ENCODE measurements around the gene INPP5K. TPM values are rescaled to one million over a fixed set of nuclear protein-coding genes. Genes with fewer than 3 reads are reported as not detected.
A peak's percentile ranks its signal among the peaks of the same experiment; 100 is the strongest.

INPP5K gene
- polyA plus RNA-seq, 12 donors, result 20.2 to 32.7 (median 25.2) TPM; not detected in 1

GRCh38 chr17:1487939-1488825 lies 28.2 kb downstream of the INPP5K start:
- DNase-seq, result peak; percentile 87

DNA sequence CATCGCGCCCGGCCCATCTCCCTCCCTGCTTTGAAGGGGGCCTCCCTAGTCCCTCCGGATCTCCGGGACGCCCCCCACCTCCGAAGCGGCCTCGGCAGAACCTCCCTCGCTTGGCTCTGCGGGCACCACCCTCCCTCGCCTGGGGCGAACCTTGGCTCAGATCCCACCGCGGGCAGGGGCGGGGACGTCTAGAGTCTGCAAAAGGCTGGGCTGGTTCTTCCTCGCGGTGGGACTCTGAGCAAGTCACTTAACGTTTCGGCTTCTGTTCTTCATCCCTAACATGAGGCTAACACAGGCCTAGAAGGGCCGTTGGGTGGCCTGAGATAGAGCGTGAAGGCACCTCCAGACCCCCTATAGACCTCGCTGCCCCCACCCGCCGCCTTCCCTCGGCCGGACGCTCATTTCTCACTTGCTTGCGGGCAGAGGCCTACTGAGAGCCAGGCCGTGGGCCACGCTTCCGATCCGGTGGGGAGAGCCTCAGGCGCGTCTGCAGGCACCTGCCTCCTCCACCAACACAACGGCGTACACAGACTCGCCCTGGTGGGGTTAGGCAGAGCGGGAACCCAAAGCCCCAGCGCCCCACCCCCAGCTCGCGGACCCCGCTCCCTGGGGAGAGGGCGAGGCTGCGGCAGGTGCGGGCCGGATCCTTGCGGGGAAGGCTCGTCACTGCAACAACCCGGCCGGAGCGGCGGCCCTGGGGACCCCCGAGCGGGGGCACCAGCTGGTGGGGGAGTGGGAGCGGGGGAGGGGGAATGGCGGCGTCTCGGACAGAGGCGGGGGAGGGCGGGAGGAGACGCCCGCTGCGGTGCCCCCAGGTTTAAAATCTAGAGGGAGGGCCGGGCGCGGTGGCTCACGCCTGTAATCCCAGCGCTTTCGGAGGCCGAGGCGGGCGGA lies 29.4 kb downstream of the INPP5K start:
- DNase-seq, result no peak

DNA sequence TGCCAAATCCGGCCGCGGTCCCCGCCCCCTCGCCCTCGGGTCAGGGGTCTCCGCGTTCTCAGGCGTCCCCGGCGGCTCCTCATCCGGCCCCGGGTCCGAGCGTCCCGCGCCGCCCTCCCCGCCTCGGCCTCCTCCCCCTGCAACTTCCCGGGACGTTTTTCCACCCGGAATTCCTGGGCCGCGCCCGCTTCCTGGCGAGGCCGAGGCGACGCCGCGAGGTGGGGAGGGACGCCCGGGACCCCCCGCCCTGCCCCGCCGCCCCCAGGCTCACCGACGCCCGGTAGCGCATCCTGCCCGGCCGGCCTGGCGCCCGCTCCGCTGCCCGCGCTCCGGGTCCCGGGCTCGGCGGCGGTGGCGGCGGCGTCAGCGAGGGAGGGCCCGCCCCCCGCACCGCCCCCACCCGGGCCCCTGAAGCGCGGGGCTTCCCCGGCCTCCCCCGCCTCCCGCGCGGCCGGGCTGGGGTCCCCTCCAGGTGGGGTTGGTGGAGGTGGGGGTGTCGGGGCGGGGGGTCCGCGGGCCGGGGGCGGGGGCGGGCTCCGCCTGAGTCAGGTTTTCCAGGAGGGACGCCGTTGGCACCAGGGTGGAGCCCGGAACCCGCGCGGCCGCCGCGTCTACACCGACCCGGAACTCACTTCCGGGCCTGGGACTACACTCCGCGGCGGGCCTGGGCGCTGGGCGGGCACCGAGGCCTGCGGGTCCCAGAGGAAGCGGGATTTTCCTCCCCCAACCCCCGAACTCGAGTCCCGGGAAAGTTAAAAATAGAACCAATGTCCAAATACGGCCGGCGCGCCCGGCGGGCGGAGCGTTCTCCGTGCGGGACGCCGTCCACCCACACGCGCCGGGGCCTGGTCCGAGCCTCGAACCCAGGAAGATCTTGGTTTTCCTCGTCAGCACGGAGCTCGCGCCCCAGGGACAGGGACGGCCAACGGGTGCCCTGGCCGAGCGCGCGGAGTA lies 30.7 kb downstream of the INPP5K start:
- peak; percentile 70 for DNase-seq

DNA sequence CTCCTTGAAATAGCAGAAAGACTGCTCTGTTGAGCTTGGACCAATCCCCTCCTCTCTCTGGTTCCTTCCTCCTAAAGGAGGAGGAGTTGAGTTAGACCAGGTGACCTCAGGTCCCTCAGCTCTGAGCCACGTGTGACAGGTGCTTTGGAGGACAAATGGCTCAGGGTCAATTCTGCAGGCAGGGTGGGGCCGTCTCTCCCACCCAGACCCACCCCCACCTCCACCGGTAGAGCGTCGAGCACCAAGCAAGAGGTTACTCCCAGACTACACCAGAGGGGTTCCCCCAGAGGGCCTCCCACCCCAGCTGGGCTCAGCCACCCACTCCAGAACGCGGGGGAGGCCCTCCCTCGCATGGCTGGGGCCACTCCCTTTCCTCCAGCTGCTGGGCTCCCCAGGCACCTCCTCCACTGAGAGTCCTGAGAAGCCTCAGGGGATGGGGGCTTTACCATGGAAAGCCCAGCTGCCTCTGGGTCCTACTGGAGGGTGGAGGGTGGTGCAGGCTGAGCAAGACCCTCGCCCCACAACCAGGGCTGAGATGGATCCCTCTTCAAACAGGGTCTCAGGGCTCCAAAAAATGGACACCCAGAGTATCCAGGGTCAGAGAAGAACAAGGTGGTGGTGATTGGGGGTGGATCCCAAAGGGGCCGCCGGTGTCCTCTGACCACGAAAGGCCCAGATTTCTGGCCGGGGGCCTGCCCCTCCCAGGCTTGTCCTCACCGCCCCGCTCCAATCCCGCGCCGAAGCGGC lies 31.6 kb downstream of the INPP5K start:
- no peak for DNase-seq

DNA sequence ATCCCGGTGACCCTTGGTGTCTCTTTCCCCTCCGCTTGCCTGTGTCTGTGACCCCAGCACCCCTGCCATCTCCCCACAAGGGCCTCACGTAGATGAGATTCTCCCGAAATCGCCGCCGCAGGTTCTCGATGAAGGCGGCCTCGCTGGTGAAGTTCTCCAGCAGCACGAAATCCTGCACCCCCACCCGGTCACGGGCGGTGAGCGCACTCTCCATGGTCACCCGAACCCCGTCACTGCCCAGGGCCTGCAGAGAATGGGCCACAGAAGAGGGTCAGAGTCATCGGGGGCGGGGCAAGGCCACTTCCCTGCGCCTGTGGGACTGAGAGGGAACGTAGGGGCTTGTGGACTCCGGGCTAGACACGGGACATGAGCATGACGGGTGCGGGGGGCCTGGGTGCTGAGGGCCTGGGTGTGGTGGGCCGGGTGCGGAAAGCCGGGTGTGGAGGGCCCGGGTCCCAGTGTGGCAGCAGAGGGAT lies 32.3 kb downstream of the INPP5K start:
- no peak for DNase-seq

DNA sequence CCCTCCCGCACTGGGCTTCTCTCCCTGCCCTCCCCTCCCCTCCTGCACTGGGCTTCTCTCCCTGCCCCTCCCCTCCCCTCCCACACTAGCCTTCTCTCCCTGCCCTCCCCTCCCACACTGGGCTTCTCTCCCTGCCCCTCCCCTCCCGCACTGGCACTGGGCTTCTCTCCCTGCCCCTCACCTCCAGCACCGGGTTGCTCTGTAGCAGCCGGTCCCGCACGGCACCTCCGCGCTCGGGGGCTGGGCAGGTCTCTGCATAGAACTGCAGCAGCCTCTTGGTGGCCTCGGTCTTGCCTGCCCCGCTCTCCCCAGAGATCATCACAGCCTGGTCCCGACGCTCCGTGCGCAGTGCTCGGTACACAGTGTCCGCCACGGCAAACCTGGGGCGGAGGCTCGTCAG lies 33.7 kb downstream of the INPP5K start:
- DNase-seq, result no peak

DNA sequence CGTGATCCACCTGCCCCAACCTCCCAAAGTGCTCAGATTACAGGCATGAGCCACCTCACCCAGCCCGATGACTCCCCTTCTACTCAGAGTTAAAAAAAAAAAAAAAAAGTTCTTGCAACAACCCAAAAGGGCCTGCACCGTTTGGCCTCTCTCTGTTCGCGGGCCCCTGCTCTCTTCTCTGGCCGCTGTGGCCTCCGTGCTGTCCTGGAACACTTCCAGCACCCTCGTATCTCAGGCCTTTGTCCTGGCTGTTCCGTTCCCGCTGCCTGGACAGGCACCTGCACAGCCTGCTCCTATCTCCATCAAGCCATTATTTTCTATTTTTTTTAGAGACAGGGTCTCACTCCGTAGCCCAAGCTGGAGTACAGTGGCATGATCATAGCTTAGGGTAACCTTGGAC lies 34.7 kb downstream of the INPP5K start:
- DNase-seq, result no peak

DNA sequence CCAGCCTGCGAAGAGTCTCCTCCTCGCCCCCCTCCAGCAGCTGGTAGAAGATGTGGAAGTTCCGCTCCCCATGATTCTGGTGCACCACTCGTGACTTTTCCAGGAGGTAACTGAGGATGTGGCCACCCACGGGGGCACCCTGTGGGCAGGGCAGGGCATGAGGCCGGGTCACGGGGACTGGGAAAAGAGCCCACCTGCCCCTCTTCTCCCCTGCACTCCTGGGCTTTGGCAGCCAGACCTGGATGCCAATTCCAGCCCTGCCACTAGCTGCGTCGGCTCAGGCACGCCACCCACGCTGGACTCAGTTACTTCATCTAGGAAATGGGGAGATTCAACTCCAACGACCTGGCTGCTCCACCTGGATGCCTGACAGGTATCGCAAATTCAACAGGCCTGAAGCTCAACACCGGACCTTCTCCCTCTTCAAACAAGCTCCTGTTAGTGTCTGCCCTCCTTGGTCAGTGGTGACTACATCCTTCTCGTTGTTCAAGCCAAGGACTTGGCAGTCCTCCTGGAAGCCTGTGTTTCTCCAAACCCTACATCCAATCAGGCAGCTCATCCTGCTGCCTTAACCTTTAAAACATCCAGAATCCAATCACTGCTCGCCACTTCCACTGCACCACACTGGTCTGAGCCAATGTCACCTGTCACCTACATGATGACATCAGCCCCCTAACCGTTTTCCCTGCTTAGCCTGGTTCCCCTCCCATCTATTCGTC lies 35.5 kb downstream of the INPP5K start:
- no peak for DNase-seq

GRCh38 chr17:1478418-1478817 lies 38.0 kb downstream of the INPP5K start:
- DNase-seq, result no peak

DNA sequence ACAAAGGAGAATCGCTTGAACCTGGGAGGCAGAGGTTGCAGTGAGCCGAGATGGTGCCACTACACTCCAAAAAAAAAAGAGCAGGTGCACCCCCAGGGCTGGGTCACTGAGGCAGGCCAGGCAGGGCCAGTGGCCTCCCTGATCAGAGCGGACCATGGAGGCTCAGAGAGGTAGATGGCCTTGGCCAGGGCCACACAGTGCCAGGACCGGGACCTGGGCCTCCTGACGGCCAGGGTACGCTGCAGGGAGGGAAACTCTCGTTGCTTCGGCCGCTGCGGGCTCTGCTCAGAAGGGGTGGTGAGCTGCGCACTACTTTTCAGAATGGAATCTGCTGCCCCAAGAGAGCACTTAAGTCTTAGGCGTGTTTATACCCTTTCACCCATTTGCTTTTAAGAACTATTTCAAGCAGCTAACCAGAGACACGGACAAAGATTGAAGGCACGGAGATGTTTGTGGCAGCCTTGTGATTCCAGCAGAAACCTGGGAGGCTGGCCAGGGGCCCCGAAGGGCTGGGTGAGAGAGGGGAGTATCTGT lies 41.0 kb downstream of the INPP5K start:
- no peak for DNase-seq

DNA sequence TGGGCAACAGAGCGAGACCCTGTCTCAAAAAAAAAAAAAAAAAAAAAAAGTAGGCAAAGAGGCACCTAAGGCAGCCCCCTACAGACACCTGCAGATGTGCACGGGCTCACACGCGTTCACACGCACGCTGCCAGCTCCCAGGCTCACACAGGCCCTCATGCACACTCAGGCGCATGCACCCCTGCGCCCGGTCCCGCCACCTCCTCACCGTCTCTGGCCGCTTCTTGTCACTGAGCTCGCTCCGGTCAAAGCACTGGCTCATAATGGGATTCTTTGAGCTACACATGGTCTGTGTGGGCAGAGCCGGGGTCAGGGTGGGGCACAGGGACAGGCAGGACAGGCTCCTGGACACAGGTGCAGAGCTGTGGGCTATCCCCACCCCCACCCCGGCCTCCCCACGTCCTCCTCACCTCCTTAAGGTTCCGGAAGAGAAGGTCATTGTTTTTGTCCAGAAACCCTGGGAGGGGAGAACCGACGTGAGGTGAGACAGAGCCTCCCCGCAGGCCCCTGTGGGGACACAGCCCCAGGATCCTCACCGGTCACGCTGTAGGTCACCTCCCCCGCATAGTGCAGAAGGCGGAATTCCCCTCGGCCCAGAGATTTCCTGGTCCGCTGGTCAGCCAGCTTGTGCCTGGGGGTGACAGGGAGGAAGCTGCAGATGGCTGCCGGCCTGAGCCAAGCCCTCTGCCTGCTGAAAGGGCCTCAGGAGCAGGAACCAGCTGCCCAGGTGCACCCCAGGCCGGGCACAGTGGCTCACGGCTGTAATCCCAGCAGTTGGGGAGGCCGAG lies 41.8 kb downstream of the INPP5K start:
- DNase-seq, result no peak

- DNase-seq, result no peak
These were observed 42.6 kb downstream of the INPP5K start for GRCh38 chr17:1473841-1474240.

DNA sequence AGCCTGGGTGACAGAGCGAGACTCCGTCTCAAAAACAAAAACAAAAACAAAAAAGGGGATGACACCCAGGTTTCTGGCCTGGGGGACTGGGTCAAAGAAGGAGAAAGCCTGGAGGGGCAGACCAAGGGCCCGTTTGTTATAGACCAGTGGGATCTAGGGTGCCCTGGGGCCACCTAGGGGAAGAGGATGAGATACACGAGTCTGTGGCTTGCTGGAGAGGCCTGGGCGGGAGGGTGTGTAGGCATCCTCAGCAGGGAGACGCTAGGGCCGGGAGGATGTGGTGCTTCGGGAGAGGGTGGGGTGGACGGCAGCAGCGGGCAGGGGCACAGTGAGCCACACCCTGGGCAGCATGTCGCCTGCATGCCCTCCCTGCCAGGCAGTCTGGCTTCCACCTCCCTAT lies 43.2 kb downstream of the INPP5K start:
- DNase-seq, result no peak

- DNase-seq, result no peak
These were observed 44.2 kb downstream of the INPP5K start for GRCh38 chr17:1471911-1472821.

DNA sequence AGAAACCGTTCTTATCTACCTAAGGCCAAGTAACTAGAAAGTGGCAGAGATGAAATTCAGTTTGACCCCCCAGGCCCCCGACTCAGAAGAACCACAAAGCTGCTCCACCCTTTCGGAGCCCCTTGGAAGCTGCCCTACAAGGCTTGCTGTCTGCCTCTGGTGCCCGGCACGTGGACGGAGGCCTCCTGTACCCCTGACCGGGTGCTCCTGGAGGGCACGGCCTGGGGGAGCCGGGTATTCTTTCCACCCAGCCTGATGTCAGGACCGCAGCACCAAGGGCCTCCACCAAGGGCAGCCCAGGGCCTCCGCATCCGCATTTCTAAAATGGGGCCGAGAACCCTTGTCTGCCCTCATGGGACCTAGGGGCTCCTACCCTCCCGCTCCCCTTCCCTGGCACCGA lies 44.9 kb downstream of the INPP5K start:
- DNase-seq, result no peak

GRCh38 chr17:1470755-1471462 lies 45.5 kb downstream of the INPP5K start:
- DNase-seq, result no peak

Measured in muscle of arm (tissue), 12 donors.